ENCODE results near the gene LEAP2.

Gene LEAP2

DNA sequence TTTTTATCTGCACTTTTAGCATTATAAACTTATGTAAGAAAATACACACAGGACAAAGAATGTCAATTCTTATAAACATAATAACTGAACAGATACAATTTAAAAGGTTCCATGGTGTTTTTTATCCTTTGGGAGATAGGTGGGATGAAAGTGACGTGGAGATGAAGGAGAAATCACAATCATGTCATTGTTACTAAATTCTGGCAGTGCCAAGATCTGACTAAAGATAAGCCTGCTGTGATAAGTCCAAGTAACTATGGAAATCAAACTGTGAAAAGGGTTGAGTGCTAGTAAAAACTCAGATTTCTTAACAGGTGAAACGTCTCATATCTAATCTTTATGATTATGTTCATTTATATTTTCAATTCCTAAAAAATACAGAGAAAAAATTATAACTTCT, 11.1 kb downstream of the LEAP2 start:
- no peak for DNase-seq

DNA sequence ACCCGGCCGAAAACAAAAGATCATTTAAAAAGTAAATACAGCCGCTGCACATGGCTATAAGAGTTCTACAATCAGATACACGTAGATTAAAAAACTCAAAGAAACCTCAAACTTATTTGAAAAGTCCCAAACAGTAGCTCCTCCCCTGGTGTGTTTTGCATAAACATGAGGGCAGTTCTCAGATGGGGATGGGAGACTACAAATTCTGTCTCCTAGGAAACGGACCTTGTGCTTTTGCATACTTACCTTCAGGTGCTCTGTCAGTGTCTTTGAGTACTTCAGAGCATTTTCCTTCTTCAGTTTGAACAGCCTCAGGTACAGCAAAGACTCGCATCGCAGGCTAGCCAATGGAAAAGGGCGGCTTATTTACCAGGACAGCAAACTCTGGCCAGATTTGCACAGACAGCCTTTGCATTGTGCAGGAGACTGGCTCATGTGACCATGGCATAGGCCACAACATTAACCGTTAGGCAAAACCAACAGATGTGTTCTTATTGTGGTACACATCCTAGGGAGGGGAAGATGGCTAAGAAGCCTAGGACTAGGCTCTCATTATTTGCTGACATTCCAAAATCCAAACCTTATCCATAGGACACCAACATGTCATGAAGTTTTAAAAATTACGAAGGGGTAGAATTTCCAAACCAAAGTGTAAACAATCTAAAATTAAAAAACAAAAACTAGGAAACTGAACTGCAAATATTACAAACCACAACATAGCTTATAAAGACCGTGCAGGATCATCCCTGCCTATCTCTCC, 12.8 kb downstream of the LEAP2 start:
- no peak for DNase-seq

DNA sequence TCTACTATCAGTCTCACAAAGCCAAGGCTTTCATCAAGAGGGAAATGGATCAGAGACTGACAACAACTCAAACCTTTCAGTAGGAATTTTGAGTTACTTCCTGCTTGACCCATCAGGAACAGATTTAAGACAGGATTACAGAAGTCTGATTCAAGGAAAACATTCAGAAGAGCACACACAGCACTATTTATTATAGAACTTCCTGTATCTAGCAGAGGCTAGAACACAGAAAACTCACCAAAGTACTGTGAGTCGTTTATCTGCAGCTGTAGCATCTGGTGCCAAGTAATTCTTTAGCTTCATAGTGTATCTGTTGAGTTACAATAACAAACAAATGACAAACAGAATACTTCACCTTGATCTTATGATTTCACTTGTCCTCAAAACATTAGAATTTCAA, 13.8 kb downstream of the LEAP2 start:
- no peak for DNase-seq

DNA sequence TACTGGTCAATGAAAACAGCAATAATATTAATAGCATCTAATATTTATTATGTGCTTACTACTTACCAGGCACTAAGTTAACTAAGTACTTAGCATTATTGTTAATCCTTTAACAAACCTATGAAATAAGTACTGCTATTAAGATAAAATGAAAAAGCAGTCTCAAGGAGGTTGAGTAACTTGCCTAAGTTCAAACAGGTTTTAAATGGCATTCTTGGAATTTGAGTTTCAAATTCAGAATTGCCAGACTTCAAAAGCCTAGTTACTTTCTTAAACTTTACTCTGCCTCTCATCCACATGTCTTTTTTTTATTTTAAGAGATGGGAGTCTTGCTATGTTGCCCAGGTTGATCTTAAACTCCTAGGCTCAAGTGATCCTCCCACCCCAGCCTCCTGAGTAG, 16.0 kb downstream of the LEAP2 start:
- DNase-seq: no peak

DNA sequence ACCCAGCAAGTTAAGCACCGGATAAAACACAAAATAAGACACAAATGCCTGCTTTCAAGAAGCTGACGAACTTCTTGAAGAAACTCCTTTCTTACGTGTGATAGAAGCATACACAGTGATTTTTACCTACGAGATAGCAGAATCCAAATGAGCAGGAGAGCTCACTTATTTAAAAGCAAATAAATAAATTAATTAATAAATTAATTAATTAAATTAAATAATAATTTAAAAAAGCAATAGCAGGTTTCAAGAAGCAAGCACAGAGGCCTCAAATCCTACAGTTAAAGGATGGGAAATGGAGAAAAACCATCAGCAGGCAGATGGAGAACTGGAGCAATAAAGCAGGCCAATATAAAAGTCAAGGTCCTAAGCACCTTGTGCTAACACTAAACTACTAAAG, 17.3 kb downstream of the LEAP2 start:
- DNase-seq: no peak

DNA sequence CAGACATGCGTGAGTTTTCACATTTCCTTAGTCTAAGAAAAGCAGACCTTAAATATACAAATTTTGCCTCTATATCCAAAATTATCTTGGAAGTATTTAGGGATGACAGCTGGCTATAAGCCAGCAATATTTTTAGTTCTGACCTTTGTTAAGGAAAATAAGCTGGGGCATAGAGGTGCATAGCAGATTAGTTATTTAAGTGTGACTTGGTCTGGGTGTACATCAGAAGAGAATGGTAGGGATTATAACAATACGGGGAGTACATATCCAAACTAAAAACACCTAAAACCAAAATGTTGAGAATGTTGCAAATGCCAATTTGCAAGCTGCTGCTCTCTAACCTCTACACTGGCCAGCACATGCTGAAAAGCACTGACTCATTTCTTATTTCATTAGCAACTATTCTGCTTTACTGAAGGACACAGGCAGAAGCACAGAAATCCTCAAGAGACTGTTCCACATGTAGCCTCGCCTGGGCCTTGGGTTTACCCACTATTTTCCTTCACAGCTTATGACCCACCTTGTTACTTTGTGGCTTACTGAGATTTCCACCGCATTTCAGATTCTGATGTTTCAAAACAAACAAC, 22.3 kb downstream of the LEAP2 start:
- no peak for DNase-seq

DNA sequence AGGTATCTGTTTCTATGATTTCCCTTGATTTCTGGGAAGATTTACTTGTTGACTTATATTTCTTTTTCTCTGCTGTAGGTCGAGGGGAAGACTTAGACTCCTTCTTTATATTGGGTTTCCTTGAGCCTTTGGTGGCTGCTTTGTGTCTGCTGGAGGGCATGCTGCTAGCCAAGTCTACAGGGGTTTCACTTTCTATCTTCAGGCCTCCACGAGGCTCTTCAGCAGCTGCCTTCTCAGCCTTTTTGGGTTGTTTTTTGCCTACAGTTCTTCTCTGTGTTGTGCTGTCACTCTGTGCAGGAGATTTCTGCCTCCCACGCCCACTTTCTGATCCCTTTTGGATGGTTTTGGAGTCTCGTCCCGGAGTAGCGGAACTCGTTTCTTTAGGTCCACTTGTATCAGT, 23.2 kb downstream of the LEAP2 start:
- DNase-seq: no peak

DNA sequence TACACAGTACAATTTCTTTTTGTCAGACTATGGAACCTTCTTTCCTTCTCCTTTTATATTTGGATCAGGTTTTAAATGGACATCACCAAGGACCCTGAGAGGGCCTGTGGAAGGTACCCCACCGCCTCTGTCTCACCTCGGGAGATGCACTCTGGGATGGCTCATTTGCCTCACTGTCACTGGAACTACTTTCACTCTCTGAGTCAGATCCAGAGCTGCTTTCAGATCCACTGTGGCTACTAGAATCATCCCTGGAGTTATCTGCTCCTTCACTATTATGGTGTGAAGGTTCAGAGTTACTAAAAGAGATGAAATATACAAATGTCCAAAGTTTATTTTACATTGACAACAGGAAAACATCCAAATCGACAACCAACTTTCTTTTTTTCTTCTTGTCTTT, 24.6 kb downstream of the LEAP2 start:
- DNase-seq: no peak

DNA sequence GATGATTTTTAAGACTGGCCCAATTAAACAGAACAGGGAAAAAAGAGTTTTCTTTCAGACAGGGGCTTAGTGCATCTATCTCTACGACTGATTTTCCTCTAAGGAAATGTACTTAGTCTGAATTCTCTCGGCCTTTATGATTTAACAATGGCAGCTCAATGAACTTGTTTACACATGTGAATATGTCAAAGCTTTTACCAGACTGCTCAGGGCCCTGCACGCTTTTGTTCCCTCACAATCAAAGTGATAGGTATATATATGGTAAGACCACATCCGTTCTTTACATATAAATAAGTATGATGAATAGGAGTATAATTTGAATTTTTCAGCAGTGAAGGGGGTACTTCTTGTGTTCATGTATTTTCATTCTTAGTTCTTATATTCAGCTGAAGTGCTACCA, 27.6 kb downstream of the LEAP2 start:
- no peak for DNase-seq

DNA sequence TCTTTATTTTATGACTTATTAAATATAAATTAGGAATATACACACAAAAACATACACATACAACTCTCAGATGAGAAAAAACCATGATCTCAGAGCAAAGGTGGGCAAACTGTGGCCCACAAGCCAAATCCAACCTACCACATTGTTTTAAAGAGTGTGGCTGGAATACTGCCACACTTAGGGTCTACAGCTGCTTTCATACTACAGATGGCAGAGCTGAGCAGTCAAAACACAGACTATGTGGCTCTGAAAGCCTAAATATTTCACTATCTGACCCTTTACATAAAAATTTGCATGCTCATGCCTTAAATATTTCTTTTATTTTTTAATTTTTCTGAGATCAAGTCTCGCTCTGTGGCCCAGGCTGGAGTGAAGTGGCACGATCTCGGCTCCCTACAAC, 28.3 kb downstream of the LEAP2 start:
- DNase-seq: no peak

DNA sequence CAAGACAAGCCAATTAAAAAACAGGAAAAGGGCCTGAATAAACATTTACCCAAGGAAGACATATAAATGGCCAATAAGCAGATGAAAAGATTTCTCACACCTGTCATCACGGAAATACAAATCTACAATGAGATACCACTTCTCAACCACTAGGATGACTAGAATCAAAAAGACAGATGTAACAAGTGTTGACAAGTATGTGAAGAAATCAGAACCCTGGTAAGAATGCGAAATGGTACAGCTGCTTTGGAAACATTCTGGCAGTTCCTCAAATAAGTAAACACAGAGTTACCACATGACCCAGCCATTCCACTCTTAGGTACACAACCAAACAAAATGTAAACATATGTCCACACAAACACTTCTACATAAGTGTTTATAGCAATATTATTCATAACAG, 32.5 kb downstream of the LEAP2 start:
- DNase-seq: no peak

DNA sequence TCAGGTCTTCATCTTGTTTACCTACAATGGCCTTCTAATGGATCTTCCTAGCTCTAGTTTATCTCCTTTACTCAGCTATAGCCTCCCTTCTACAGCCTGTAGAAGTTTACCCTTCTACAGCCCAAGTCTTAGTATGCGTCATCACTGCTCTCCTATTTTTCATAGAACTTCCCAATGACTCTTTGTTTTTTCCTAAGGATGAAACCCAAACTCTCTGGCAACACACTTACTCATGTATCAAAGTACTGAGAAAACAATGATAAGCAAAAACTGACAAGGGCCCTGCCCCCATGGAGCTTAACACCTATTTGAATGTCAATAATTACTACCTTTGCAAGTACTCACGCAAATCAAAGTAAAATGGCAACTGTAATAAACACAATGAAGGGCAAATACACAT, 33.7 kb downstream of the LEAP2 start:
- no peak for DNase-seq

DNA sequence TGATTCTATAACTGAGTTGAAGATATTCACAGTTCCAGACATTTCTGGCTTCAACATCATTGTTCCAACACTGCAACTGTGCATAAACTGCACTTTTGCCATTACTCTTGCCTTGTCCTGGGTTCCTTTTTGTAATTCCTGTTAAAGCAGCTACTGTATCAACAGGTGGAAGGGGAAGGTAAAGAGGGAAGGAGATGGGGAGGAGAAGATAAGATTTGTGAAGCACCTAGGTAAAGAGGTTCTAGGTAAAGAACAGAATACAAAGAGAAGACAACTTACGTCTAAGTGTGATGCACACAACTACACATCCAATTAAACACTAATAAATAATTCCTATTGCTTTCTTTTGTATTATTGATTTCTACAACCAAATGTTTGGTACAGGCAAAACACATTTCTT, 36.2 kb downstream of the LEAP2 start:
- no peak for DNase-seq

DNA sequence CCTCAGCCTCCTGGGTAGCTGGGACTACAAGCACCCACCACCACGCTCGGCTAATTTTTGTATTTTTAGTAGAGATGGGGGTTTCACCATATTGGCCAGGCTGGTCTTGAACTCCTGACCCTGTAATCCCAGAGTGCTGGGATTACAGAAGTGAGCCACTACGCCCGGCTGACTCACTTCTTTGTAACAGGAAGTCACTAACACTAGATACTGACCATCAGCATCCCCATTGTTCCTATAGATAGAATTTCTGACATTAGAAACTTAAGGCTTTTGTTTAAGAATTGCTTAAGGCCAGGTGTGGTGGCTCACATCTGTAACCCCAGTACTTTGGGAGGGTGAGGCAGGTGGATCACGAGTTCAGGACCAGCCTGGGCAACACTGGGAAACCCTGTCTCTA, 42.2 kb downstream of the LEAP2 start:
- DNase-seq: no peak

DNA sequence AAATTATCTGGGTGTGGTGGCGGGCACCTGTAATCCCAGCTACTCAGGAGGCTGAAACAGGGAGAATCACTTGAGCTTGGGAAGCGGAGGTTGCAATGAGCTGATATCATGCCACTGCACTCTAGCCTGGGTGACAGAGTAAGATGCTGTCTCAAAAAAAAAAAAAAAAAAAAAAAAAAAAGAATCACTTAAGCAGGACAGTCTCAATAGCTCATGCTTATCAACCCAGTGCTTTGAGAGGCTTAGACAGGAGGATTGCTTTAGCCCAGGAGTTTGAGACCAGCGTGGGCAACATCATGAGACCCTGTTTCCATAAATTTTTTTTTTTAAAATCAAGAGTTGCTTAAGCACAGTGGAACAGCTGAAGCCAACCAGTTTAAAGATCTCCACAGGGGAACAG, 42.6 kb downstream of the LEAP2 start:
- no peak for DNase-seq

Data from NCI-H2227 treated with DMSO at 0.1 percent for 48 hours (cell line).